Natural killer cell (primary cell): ENCODE data around the gene CCL2. TPM values are rescaled to one million over a fixed set of nuclear protein-coding genes. Genes with fewer than 3 reads are reported as not detected.

Experiments
- ATAC-seq, 3 donors: fragments of 150-1000 bp in 2 of 3; fragments of 200-7000 bp in 1 of 3; cut with Tn5 transposase; 1 replicate in 1 of 3; 2 replicates in 2 of 3; pipeline ENCODE4 v1.10.0; 2021; ENCODE audit warnings: mild to moderate bottlenecking in 2 of 3, moderate library complexity in 2 of 3
- DNase-seq, 2 donors: peaks; one replicate each; pipeline versions ENCODE4 v3.0.0 to v3.0.0-alpha.2; 2013 to 2021; ENCODE audit warnings: mixed read lengths in 1 of 2
- H3K27ac ChIP-seq: one replicate; pipeline ENCODE4 v1.5.1; 2013; ENCODE audit warnings: mild to moderate bottlenecking, low read length
- H3K27me3 ChIP-seq: one replicate; pipeline ENCODE4 v1.6.1; 2013; ENCODE audit warnings: low read length; ENCODE audit not compliant: control insufficient read depth, insufficient read depth
- H3K36me3 ChIP-seq: one replicate; pipeline ENCODE4 v1.6.1; 2013; ENCODE audit warnings: low read length; ENCODE audit not compliant: control insufficient read depth, insufficient read depth
- H3K4me1 ChIP-seq: one replicate; pipeline ENCODE4 v1.6.1; 2013; ENCODE audit warnings: low read length; ENCODE audit not compliant: control insufficient read depth, insufficient read depth
- H3K4me3 ChIP-seq: one replicate; pipeline ENCODE4 v1.5.1; 2013; ENCODE audit warnings: low read length
- H3K9me3 ChIP-seq: one replicate; pipeline ENCODE4 v1.6.1; 2013; ENCODE audit warnings: low read length; ENCODE audit not compliant: control insufficient read depth, insufficient read depth
- H3K27ac Mint-ChIP-seq, 2 donors: one replicate each; pipeline ENCODE4 v1.8.0; 2022; ENCODE audit warnings: mild to moderate bottlenecking in 2 of 2, mixed read lengths in 2 of 2, moderate library complexity in 1 of 2
- H3K27me3 Mint-ChIP-seq, 2 donors: one replicate each; pipeline ENCODE4 v1.8.0; 2022; ENCODE audit warnings: low read depth in 2 of 2, mixed read lengths in 2 of 2
- H3K36me3 Mint-ChIP-seq: one replicate; pipeline ENCODE4 v1.8.0; 2022; ENCODE audit warnings: mixed read lengths
- H3K4me1 Mint-ChIP-seq, 2 donors: one replicate each; pipeline ENCODE4 v1.8.0; 2022; ENCODE audit warnings: mixed read lengths in 2 of 2
- H3K4me3 Mint-ChIP-seq: one replicate; pipeline ENCODE4 v1.8.0; 2022; ENCODE audit warnings: mild to moderate bottlenecking, moderate library complexity, mixed read lengths
- H3K9me3 Mint-ChIP-seq, 2 donors: one replicate each; pipeline ENCODE4 v1.8.0; 2022; ENCODE audit warnings: mixed read lengths in 2 of 2
- WGBS: methylation state at CpG from one replicate; pipeline ENCODE4 v1.1.7; 2013; ENCODE audit warnings: missing lambda C conversion rate; ENCODE audit not compliant: insufficient coverage; 5-methylcytosine and 5-hydroxymethylcytosine counted together
- intact Hi-C: fragments of 100-400 bp; cut with micrococcal nuclease; formaldehyde crosslinking; loops from one replicate; pipeline ENCODE4 v1.14.2; 2022
- total RNA-seq, 4 donors: library from RNA; stranded (reverse); fragments of 120-200 nt in 1 of 4; gene quantifications; one replicate each; pipeline versions ENCODE4 v1.2.3 to v1.2.4, GENCODE V29; 2013 to 2022
- TF ChIP-seq, protein P1 (sequence below): fragments of 200-600 bp; IDR thresholded peaks from one replicate; pipeline ENCODE4 v1.8.0; 2022; ENCODE audit warnings: antibody characterized with exemption

Gene CCL2
- total RNA-seq, 3 donors from 2014 or later (not counting 1 experiment from before 2014, with no cell fraction given), result not detected

- intact Hi-C loops, result no loop called here
- H3K4me1 Mint-ChIP-seq, result peaks cover 6 to 7% of the 10 kb centered on the region in 2 donors
- Histone ChIP-seq H3K27ac (no peak overlapping the region), H3K9me3 (no peaks in the 10 kb centered on the region), H3K36me3 (no peaks in the 10 kb centered on the region), H3K4me3 (no peak overlapping the region), H3K4me1 (peaks cover 8% of the 10 kb centered on the region), H3K27me3 (no peaks in the 10 kb centered on the region)
- WGBS, result 50% methylated on average over 1 of the region's 1 CpG
- H3K27ac Mint-ChIP-seq, result no peak overlapping the region
- TF ChIP-seq, protein P1, sequence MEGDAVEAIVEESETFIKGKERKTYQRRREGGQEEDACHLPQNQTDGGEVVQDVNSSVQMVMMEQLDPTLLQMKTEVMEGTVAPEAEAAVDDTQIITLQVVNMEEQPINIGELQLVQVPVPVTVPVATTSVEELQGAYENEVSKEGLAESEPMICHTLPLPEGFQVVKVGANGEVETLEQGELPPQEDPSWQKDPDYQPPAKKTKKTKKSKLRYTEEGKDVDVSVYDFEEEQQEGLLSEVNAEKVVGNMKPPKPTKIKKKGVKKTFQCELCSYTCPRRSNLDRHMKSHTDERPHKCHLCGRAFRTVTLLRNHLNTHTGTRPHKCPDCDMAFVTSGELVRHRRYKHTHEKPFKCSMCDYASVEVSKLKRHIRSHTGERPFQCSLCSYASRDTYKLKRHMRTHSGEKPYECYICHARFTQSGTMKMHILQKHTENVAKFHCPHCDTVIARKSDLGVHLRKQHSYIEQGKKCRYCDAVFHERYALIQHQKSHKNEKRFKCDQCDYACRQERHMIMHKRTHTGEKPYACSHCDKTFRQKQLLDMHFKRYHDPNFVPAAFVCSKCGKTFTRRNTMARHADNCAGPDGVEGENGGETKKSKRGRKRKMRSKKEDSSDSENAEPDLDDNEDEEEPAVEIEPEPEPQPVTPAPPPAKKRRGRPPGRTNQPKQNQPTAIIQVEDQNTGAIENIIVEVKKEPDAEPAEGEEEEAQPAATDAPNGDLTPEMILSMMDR, result no peak
- H3K27me3 Mint-ChIP-seq, result peaks cover 32 to 50% of the 10 kb centered on the region in 2 donors
- DNase-seq (no peak), ATAC-seq (no peak)
- no peak overlapping the region for H3K4me3 Mint-ChIP-seq
- no peaks in the 10 kb centered on the region for H3K9me3 Mint-ChIP-seq
- no peaks in the 10 kb centered on the region for H3K36me3 Mint-ChIP-seq
Measured at GRCh38 chr17:34255841-34256240, 756 bp downstream of the CCL2 start.

GRCh38 chr17:34257299-34257985, 2.4 kb downstream of the CCL2 start:
- WGBS, result 85% methylated on average over 5 of the region's 5 CpGs
- DNase-seq (no peak), ATAC-seq (no peak)
- H3K27me3 ChIP-seq, result no peaks in the 10 kb centered on the region
- TF ChIP-seq, protein P1, result no peak
- Mint-ChIP-seq H3K27me3 (peaks cover 26 to 42% of the 10 kb centered on the region in 2 donors), H3K4me3 (no peak overlapping the region), H3K4me1 (peaks cover 6 to 7% of the 10 kb centered on the region in 2 donors), H3K27ac (no peak overlapping the region), H3K9me3 (no peaks in the 10 kb centered on the region), H3K36me3 (no peaks in the 10 kb centered on the region)
- no peak overlapping the region for H3K4me3 ChIP-seq
- intact Hi-C loops, result no loop called here
- H3K4me1 ChIP-seq, result peaks cover 2% of the 10 kb centered on the region
- H3K36me3 ChIP-seq, result no peaks in the 10 kb centered on the region
- no peak overlapping the region for H3K27ac ChIP-seq
- H3K9me3 ChIP-seq, result no peaks in the 10 kb centered on the region

DNA sequence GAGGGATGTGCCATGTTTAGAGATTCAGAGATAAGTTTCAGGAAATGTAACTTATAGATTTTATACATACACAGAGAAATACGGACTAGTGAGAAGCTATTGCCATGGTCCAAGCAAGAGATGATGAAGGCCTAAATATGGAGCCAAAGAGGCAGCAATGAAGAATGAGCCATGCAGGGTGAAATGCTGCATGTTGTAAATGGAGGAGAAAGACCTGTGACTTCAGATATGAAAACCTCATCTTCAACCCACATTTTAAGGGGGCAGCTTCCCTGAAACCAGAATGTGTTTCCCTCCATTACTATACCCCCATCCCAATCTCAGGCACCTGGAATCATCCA, 2.9 kb downstream of the CCL2 start:
- Histone ChIP-seq H3K4me1 (no peaks in the 10 kb centered on the region), H3K9me3 (no peaks in the 10 kb centered on the region), H3K4me3 (no peak overlapping the region), H3K27me3 (no peaks in the 10 kb centered on the region), H3K27ac (no peak overlapping the region), H3K36me3 (no peaks in the 10 kb centered on the region)
- Mint-ChIP-seq H3K4me1 (peaks cover 6 to 7% of the 10 kb centered on the region in 2 donors), H3K36me3 (no peaks in the 10 kb centered on the region), H3K9me3 (no peaks in the 10 kb centered on the region), H3K27me3 (peaks cover 22 to 36% of the 10 kb centered on the region in 2 donors), H3K4me3 (no peak overlapping the region), H3K27ac (no peak overlapping the region)
- intact Hi-C loops, result no loop called here
- 100% methylated on average over 1 of the region's 1 CpG for WGBS
- ATAC-seq (no peak), DNase-seq (no peak)
- TF ChIP-seq, protein P1, result no peak

DNA sequence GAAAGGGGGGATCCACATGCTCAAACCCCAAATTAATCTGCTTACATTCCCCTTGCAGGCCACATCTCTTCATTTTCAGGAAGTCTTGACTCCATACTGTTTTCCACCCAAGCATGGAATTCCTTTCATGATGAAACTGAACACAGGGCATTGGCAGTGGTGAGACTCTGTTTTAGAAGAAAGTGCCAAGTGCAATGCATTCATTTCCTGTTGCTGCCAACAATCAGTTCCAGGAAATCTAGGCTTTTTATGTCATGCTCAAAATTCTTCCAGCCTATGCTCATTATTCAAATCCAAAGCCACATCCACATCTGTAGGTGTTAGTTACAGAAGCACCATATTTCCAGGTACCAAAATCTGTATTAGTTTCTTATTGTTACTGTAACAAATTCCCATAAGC, 4.1 kb downstream of the CCL2 start:
- H3K27me3 Mint-ChIP-seq, result peaks cover 20 to 34% of the 10 kb centered on the region in 2 donors
- no peaks in the 10 kb centered on the region for H3K36me3 Mint-ChIP-seq
- Histone ChIP-seq H3K27me3 (no peaks in the 10 kb centered on the region), H3K4me3 (no peak overlapping the region), H3K36me3 (no peaks in the 10 kb centered on the region), H3K27ac (no peak overlapping the region), H3K4me1 (no peaks in the 10 kb centered on the region), H3K9me3 (no peaks in the 10 kb centered on the region)
- H3K9me3 Mint-ChIP-seq, result no peaks in the 10 kb centered on the region
- no peak overlapping the region for H3K27ac Mint-ChIP-seq
- TF ChIP-seq, protein P1, result no peak
- ATAC-seq (no peak), DNase-seq (no peak)
- intact Hi-C loops, result no loop called here
- H3K4me3 Mint-ChIP-seq, result no peak overlapping the region
- H3K4me1 Mint-ChIP-seq, result peaks cover 6 to 7% of the 10 kb centered on the region in 2 donors
